Fibroblast of pulmonary artery (primary cell): Measurements from ENCODE around the gene CLCN7.

ENCODE experiments used
- DNase-seq: peaks from one replicate; pipeline ENCODE4 v3.0.0-alpha.2; 2010; ENCODE audit warnings: low read depth
- H3K4me3 ChIP-seq: replicated peaks from 2 replicates; pipeline ENCODE4 v1.5.1; 2011; ENCODE audit warnings: low read depth, mild to moderate bottlenecking, control low read depth, low read length, moderate library complexity
- TF ChIP-seq, protein P1 (sequence below): IDR thresholded peaks from 2 replicates; pipeline ENCODE4 v1.5.1; 2011; ENCODE audit warnings: mild to moderate bottlenecking, control low read depth, low read length, inconsistent platforms; ENCODE audit errors: missing control alignments

Gene CLCN7

DNA sequence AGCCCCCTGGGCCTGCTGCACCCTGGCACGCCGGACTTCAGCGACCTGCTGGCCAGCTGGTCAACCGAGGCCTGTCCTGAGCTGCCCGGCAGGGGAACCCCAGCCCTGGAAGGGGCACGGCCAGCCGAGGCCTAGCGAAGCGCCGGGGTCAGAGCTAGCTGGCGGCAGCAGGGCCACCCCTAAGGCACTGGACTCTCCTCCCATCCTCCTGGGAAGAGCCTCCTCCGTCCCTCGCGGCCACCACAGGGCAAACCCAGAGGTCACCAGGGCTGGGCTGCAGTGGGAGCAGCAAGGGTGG is 41.6 kb downstream of the CLCN7 start:
- TF ChIP-seq, protein P1, sequence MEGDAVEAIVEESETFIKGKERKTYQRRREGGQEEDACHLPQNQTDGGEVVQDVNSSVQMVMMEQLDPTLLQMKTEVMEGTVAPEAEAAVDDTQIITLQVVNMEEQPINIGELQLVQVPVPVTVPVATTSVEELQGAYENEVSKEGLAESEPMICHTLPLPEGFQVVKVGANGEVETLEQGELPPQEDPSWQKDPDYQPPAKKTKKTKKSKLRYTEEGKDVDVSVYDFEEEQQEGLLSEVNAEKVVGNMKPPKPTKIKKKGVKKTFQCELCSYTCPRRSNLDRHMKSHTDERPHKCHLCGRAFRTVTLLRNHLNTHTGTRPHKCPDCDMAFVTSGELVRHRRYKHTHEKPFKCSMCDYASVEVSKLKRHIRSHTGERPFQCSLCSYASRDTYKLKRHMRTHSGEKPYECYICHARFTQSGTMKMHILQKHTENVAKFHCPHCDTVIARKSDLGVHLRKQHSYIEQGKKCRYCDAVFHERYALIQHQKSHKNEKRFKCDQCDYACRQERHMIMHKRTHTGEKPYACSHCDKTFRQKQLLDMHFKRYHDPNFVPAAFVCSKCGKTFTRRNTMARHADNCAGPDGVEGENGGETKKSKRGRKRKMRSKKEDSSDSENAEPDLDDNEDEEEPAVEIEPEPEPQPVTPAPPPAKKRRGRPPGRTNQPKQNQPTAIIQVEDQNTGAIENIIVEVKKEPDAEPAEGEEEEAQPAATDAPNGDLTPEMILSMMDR = no peak
- H3K4me3 ChIP-seq = no peak overlapping the region
- no peak for DNase-seq

DNA sequence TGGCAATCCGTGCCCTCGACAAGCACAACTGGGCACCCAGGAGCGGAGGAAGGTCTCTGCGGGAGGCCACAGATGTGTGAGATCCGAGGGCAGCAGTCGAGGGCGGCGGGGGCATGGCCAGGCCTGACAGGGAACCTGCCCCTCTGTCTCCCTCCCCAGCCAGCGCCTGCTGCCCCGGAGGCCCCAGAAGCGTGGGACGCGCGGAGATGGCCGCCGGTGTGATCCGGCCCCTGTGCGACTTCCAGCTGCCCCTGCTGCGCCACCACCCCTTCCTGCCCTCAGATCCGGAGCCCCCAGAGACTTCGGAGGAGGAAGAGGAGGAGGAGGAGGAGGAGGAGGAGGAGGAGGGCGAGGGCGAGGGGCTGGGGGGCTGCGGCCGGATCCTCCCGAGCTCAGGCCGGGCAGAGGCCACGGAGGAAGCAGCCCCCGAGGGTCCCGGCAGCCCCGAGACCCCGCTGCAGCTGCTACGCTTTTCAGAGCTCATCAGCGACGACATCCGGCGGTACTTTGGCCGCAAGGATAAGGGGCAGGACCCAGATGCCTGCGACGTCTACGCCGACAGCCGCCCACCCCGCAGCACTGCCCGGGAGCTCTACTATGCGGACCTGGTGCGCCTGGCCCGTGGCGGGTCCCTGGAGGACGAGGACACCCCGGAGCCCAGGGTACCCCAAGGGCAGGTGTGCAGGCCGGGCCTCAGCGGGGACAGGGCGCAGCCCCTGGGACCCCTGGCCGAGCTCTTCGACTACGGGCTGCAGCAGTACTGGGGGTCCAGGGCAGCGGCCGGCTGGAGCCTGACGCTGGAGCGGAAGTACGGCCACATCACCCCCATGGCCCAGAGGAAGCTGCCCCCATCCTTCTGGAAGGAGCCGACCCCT is 42.2 kb downstream of the CLCN7 start:
- H3K4me3 ChIP-seq = no peak overlapping the region
- TF ChIP-seq, protein P1 = no peak
- no peak for DNase-seq

DNA sequence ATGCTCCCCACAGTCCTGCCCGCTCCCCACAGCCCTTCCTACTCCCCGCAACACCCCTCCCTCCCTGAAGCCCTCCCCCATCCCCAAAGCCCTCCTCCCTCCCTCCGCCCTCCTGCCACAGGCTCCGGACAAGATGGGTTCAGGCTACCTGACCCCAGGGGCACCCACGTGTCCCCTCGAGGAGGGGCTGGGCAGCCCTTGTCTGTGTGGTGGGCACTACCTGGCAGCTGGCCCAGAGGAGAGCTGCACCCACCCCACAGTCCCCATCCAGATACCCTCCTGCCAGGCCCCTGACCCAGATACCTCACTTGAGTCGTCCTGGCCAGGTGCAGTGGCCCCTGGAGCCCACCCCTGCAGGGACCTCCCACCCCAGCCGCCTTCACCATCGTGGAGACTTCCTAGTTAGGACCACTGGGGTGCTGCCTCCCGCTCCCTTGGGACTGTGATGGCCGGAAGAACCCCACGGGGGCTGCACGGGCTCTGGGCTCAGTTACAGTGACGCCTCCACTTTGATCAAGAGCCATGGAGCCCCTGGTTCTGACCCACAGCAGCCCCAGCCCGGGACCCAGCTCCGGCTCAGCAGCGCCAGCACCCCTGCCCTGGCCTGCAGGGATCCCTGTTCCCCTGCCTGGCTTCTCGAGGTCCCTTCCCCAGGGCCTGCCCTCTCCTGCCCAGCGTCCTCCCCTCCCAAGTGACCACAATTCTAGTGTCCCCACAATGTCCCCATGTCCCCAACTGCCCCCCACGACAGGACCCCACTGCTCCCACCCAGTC is 43.1 kb downstream of the CLCN7 start:
- TF ChIP-seq, protein P1 = no peak
- H3K4me3 ChIP-seq = no peak overlapping the region
- no peak for DNase-seq

DNA sequence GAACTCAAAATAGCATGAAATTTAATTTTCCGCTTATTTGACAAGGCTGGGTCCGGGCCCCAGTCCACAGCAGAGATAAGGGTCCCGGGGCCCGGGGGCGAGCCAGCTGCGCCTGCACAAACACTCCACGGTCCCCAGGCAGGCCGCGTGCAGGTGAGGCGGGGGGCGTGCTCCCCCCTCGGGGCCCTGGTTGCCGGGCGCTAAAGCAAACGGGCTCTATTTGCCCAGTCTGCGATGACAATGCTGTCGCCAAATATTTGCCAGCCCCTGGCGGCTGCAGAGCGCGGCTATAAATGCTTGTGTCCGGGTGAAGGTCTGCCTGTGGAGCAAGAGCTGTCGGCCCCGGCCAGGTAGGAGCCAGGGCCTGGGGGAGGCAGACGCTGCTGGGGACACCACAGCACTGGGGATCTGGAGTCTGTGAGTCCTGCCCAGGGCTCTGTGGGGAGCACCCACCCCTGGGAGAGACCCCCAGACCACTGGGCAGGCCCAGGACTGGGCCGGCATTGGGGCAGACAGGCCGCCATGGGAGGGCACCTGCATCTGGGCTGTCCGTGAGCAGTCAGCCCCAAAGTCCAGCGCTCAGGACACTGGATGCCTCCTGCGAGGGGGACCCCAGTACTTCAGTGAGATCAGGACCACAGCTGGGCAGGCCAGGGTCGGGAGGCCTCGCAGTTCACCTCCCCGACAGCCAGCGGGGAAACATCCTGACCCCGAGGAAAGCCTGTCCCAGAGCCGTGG is 43.9 kb downstream of the CLCN7 start, which contains the start of gene PERCC1:
Gene PERCC1 (plus strand): TSS at position 320 of the 738 bp plus-strand sequence. CDS start 1,516 bp downstream, outside the sequence.
- no peak for DNase-seq
- TF ChIP-seq, protein P1 = no peak
- no peak within 1 kb of the TSS for H3K4me3 ChIP-seq

DNA sequence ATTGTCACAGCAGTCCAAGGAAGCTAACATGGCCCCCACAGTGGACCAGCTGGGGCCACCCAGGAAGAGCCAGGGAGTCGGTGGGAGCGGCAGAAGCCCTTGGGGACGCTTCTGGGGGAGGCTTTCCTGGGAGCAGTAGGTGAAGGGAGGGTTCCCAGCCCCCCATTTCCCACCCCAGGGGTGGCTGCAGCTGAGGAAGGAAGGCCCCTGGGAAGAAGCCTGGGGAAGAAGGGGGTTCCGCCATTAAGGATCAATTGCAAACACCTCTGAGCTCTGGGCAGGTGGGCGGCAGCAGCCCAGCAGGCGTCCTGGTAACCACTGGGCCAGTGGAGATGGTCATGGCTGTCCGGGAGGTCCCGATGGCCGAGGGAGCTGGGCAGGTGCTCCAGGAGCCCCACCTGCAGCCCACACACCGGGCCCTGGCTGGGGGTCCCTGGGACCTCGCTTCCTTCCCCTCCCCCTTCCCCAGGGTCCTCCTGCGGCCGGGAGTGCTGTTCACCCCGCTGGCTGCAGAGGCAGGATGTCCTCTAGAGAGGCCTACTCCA is 44.5 kb downstream of the CLCN7 start:
- DNase-seq = no peak
- no peak overlapping the region for H3K4me3 ChIP-seq
- TF ChIP-seq, protein P1 = no peak

DNA sequence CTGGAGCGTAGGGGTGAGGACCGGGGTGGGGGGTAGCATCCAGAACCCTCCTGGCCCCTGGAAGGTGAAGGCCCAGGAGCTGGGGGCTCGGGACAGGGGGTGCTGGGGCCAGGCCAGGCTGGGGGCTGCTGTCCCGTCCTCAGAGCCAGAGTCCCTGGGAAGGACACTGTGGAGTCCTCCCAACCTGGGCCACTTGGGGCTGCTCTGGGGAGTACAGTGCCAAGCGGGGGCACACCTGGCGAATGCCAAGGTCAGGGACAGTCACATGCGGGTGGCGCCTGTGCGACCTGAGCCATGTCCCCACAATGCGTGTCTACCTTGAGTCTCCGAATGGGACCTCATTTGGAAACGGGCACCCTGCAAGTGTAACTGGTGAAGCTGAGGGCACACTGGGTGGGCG is 45.2 kb downstream of the CLCN7 start:
- H3K4me3 ChIP-seq = no peak overlapping the region
- TF ChIP-seq, protein P1 = no peak
- no peak for DNase-seq
